PC-3 (cell line): ENCODE data around the gene ZNF341.

Experiments used
- EZH2 ChIP-seq: fragments of 300-600 bp; sonication (generic); IDR thresholded peaks from one replicate; pipeline ENCODE4 v1.6.1; 2017; ENCODE audit warnings: antibody characterized with exemption, mild to moderate bottlenecking, low read length; ENCODE audit not compliant: unreplicated experiment
- TF ChIP-seq, protein P1 (sequence below): fragments of 300-600 bp; sonication (generic); conservative IDR thresholded peaks from 2 replicates; pipeline ENCODE4 v1.5.1; 2017; ENCODE audit warnings: antibody characterized with exemption, low read depth, mild to moderate bottlenecking, low read length

DNA sequence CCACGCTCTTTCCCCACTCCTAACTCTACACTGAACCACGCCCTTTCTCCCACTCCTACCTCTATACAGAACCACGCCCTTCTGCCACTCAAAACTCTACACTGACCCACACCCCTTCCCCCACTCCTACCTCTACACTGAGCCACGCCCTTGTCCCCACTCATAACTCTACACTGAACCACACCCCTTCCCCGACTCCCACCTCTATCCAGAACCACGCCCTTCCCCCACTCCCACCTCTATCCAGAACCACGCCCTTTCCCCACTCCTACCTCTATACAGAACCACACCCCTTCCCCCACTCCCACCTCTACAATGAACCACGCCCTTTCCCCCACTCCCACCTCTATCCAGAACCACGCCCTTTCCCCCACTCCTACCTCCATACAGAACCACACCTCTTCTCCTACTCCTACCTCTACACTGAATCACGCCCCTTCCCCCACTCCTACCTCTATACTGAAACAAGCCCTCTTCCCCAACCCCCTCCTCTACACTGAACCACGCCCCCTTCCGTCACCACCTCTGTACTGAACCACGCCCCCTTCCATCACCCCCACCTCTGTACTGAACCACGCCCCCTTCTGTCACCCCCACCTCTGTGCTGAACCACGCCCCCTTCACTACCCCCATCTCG lies 21.8 kb upstream of the ZNF341 start:
- TF ChIP-seq, protein P1, sequence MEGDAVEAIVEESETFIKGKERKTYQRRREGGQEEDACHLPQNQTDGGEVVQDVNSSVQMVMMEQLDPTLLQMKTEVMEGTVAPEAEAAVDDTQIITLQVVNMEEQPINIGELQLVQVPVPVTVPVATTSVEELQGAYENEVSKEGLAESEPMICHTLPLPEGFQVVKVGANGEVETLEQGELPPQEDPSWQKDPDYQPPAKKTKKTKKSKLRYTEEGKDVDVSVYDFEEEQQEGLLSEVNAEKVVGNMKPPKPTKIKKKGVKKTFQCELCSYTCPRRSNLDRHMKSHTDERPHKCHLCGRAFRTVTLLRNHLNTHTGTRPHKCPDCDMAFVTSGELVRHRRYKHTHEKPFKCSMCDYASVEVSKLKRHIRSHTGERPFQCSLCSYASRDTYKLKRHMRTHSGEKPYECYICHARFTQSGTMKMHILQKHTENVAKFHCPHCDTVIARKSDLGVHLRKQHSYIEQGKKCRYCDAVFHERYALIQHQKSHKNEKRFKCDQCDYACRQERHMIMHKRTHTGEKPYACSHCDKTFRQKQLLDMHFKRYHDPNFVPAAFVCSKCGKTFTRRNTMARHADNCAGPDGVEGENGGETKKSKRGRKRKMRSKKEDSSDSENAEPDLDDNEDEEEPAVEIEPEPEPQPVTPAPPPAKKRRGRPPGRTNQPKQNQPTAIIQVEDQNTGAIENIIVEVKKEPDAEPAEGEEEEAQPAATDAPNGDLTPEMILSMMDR = no peak
- no peak for TF ChIP-seq EZH2
